SK-N-SH (cell line): Measurements from ENCODE around the gene FRYL. TPM values are rescaled to one million over a fixed set of nuclear protein-coding genes. Genes with fewer than 3 reads are reported as not detected.
A peak's percentile ranks its signal among the peaks of the same experiment; 100 is the strongest.

Source experiments
- CTCF ChIA-PET: fragments of 300-600, 350-600 bp; formaldehyde crosslinking; extraction: SDS; loops from one replicate; lab custom pipeline; 2021; lab: Yijun Ruan, JAX
- POLR2A ChIA-PET: fragments of 350-600 bp; sonication (Branson Sonifier 250); formaldehyde crosslinking; extraction: SDS; loops from one replicate; lab custom pipeline; 2020; ENCODE audit warnings: antibody characterized with exemption, inconsistent platforms; lab: Yijun Ruan, JAX
- DNase-seq: peaks from one replicate; pipeline ENCODE4 v3.0.0; 2012
- H2AFZ ChIP-seq: fragments of 200-600 bp; sonication (generic); 2 replicates; pipeline ENCODE4 v1.8.1; 2016; ENCODE audit warnings: antibody characterized with exemption, mild to moderate bottlenecking, low read depth
- H3F3A ChIP-seq: fragments of 200-600 bp; sonication (generic); replicated peaks from 2 replicates; pipeline ENCODE3; 2016; ENCODE audit warnings: antibody characterized with exemption, mild to moderate bottlenecking; ENCODE audit not compliant: insufficient read depth
- H3K27ac ChIP-seq, 2 experiments: fragments of 200-500 bp in 1 of 2; fragments of 200-600 bp in 1 of 2; sonication (Bioruptor generic) in 1 of 2; sonication (generic), shearing (Covaris generic) in 1 of 2; 2 replicates each; pipeline versions ENCODE4 v1.5.1 to v1.6.1; 2014 to 2016; ENCODE audit warnings: low read depth in 2 of 2, inconsistent platforms in 1 of 2, low read length in 1 of 2, mild to moderate bottlenecking in 1 of 2, mixed read lengths in 1 of 2
- H3K27me3 ChIP-seq: fragments of 200-600 bp; sonication (generic), shearing (Covaris generic); 2 replicates; pipeline ENCODE4 v1.6.1; 2016; ENCODE audit warnings: mixed run types; ENCODE audit not compliant: insufficient read depth
- H3K36me3 ChIP-seq, 2 experiments: fragments of 200-500 bp in 1 of 2; fragments of 200-600 bp in 1 of 2; sonication (Bioruptor generic) in 1 of 2; sonication (generic) in 1 of 2; replicated peaks in 1 of 2; 2 replicates each; pipeline versions ENCODE3 to v1.5.1; 2014 to 2016; ENCODE audit warnings: low read length in 1 of 2, mild to moderate bottlenecking in 1 of 2; ENCODE audit not compliant: insufficient read depth in 2 of 2, control insufficient read depth in 1 of 2
- H3K4me1 ChIP-seq, 2 experiments: fragments of 200-500 bp in 1 of 2; fragments of 200-600 bp in 1 of 2; sonication (Bioruptor generic) in 1 of 2; sonication (generic), shearing (Covaris generic) in 1 of 2; 2 replicates each; pipeline versions ENCODE4 v1.5.1 to v1.6.1; 2014 to 2016; ENCODE audit warnings: low read depth in 1 of 2, low read length in 1 of 2, mixed run types in 1 of 2; ENCODE audit not compliant: insufficient read depth in 2 of 2, control insufficient read depth in 1 of 2
- H3K4me2 ChIP-seq: fragments of 200-600 bp; sonication (generic), shearing (Covaris generic); 2 replicates; pipeline ENCODE4 v1.6.1; 2017; ENCODE audit warnings: mixed run types
- H3K4me3 ChIP-seq, 2 experiments: fragments of 200-500 bp in 1 of 2; fragments of 200-600 bp in 1 of 2; sonication (Bioruptor generic) in 1 of 2; sonication (generic), shearing (Covaris generic) in 1 of 2; 2 replicates each; pipeline versions ENCODE4 v1.5.1 to v1.8.1; 2014 to 2016; ENCODE audit warnings: low read depth in 2 of 2, inconsistent platforms in 1 of 2, low read length in 1 of 2, mild to moderate bottlenecking in 1 of 2, mixed read lengths in 1 of 2, moderate library complexity in 1 of 2
- H3K79me2 ChIP-seq: fragments of 200-600 bp; sonication (generic); 2 replicates; pipeline ENCODE4 v1.8.1; 2017; ENCODE audit warnings: mild to moderate bottlenecking; ENCODE audit not compliant: insufficient read depth
- H3K9ac ChIP-seq: fragments of 200-600 bp; sonication (generic); 2 replicates; pipeline ENCODE4 v1.6.1; 2017; ENCODE audit warnings: mixed run types
- H3K9me2 ChIP-seq: fragments of 200-600 bp; sonication (generic); 2 replicates; pipeline ENCODE4 v1.6.1; 2017; ENCODE audit warnings: mixed run types
- H3K9me3 ChIP-seq: fragments of 200-600 bp; sonication (generic); 2 replicates; pipeline ENCODE4 v1.6.1; 2017; ENCODE audit warnings: mixed run types, mild to moderate bottlenecking, moderate library complexity
- H4K20me1 ChIP-seq: fragments of 200-600 bp; sonication (generic); 2 replicates; pipeline ENCODE4 v1.6.1; 2017; ENCODE audit warnings: mild to moderate bottlenecking, mixed run types; ENCODE audit not compliant: insufficient read depth
- CHD2 ChIP-seq: fragments of 150-350 bp; IDR thresholded peaks from 2 replicates; pipeline ENCODE4 v1.6.1; 2018; ENCODE audit warnings: low read length; ENCODE audit not compliant: partially characterized antibody
- CTCF ChIP-seq: fragments of 200-600 bp; sonication (generic); IDR thresholded peaks from 2 replicates; pipeline ENCODE4 v1.6.1; 2017; ENCODE audit warnings: antibody characterized with exemption, mild to moderate bottlenecking, moderate library complexity
- ELF1 ChIP-seq: IDR thresholded peaks from 2 replicates; pipeline ENCODE4 v1.4.0; 2012
- EP300 ChIP-seq, 2 experiments: IDR thresholded peaks; 2 replicates each; pipeline versions ENCODE4 v1.4.0 to v1.6.1; 2012; ENCODE audit warnings: borderline replicate concordance in 1 of 2, low read depth in 1 of 2, low read length in 1 of 2
- EZH2phosphoT487 ChIP-seq: fragments of 200-600 bp; sonication (generic); IDR thresholded peaks from 2 replicates; pipeline ENCODE4 v1.6.1; 2017; ENCODE audit warnings: low read depth, mixed run types, mild to moderate bottlenecking, antibody characterized with exemption, moderate library complexity, borderline replicate concordance
- FOXJ3 ChIP-seq: sonication (generic); formaldehyde crosslinking; IDR thresholded peaks from 2 replicates; pipeline ENCODE4 v1.5.1; 2020; ENCODE audit warnings: mild to moderate bottlenecking, missing genetic modification reagents
- GABPA ChIP-seq: IDR thresholded peaks from 2 replicates; pipeline ENCODE4 v1.4.0; 2012; ENCODE audit warnings: low read depth, mild to moderate bottlenecking
- GATA2 ChIP-seq: sonication (generic); formaldehyde crosslinking; IDR thresholded peaks from 2 replicates; pipeline ENCODE4 v1.5.0; 2020; ENCODE audit warnings: mild to moderate bottlenecking, missing genetic modification reagents
- JUND ChIP-seq: IDR thresholded peaks from 2 replicates; pipeline ENCODE4 v1.4.0; 2012
- MAX ChIP-seq: IDR thresholded peaks from 2 replicates; pipeline ENCODE4 v1.4.0; 2012; ENCODE audit warnings: low read depth
- MEF2A ChIP-seq: IDR thresholded peaks from 2 replicates; pipeline ENCODE4 v1.4.0; 2012; ENCODE audit warnings: low read depth, borderline replicate concordance
- MXI1 ChIP-seq: IDR thresholded peaks from 2 replicates; pipeline ENCODE4 v1.6.1; 2012; ENCODE audit warnings: mild to moderate bottlenecking, low read depth, low read length, improper control_type of control experiment
- NFIC ChIP-seq: IDR thresholded peaks from 2 replicates; pipeline ENCODE4 v1.4.0; 2012; ENCODE audit warnings: borderline replicate concordance
- NRF1 ChIP-seq: IDR thresholded peaks from 2 replicates; pipeline ENCODE4 v1.6.1; 2012; ENCODE audit warnings: low read depth, mild to moderate bottlenecking, low read length
- PBX3 ChIP-seq: IDR thresholded peaks from 2 replicates; pipeline ENCODE4; 2012
- POLR2AphosphoS5 ChIP-seq: IDR thresholded peaks from 2 replicates; pipeline ENCODE4 v1.6.1; 2012; ENCODE audit warnings: low read depth, low read length
- RAD21 ChIP-seq: IDR thresholded peaks from 2 replicates; pipeline ENCODE4 v1.6.1; 2012; ENCODE audit warnings: mild to moderate bottlenecking, low read length
- RCOR1 ChIP-seq: fragments of 150-350 bp; IDR thresholded peaks from 2 replicates; pipeline ENCODE4 v1.6.1; 2017; ENCODE audit warnings: antibody characterized with exemption, low read length
- REST ChIP-seq: IDR thresholded peaks from 2 replicates; pipeline ENCODE4 v1.6.1; 2012; ENCODE audit warnings: mild to moderate bottlenecking, low read depth, low read length, moderate library complexity
- RXRA ChIP-seq: IDR thresholded peaks from 2 replicates; pipeline ENCODE4 v1.4.0; 2012; ENCODE audit warnings: low read depth, mild to moderate bottlenecking, borderline replicate concordance
- SIN3A ChIP-seq: IDR thresholded peaks from 2 replicates; pipeline ENCODE4 v1.6.1; 2012; ENCODE audit warnings: low read depth, mild to moderate bottlenecking, low read length, moderate library complexity, borderline replicate concordance
- SMC3 ChIP-seq: IDR thresholded peaks from 2 replicates; pipeline ENCODE4 v1.6.1; 2012; ENCODE audit warnings: low read depth, low read length, improper control_type of control experiment
- TAF1 ChIP-seq: IDR thresholded peaks from 2 replicates; pipeline ENCODE4 v1.6.1; 2012; ENCODE audit warnings: low read depth, mild to moderate bottlenecking, low read length, moderate library complexity, borderline replicate concordance
- TCF12 ChIP-seq: IDR thresholded peaks from 2 replicates; pipeline ENCODE4 v1.4.0; 2012
- USF2 ChIP-seq: fragments of 150-350 bp; IDR thresholded peaks from 2 replicates; pipeline ENCODE4 v1.6.1; 2017; ENCODE audit warnings: antibody characterized with exemption, low read length, low read depth, borderline replicate concordance
- YY1 ChIP-seq: IDR thresholded peaks from 2 replicates; pipeline ENCODE4 v1.4.0; 2012; ENCODE audit warnings: low read depth, mild to moderate bottlenecking
- ZBTB33 ChIP-seq: IDR thresholded peaks from 2 replicates; pipeline ENCODE4 v1.4.0; 2012; ENCODE audit warnings: low read depth, borderline replicate concordance
- WGBS: methylation state at CpG from one replicate; pipeline ENCODE4 v1.1.6; 2017; ENCODE audit warnings: low lambda C conversion rate; 5-methylcytosine and 5-hydroxymethylcytosine counted together
- polyA plus RNA-seq, 3 experiments: library from polyadenylated mRNA; depleted of rRNA; stranded (reverse); fragments of >200 nt; gene quantifications; 2 replicates each; pipeline ENCODE4 v1.2.3, GENCODE V29; 2012

FRYL gene
- polyA plus RNA-seq, 1 of the 3 experiments (the other 2 are of a cell fraction): 8.2 TPM

GRCh38 chr4:48556268-48556667 lies 223.8 kb downstream of the FRYL start:
- H3K27ac ChIP-seq: no peak overlapping the region
- H4K20me1 ChIP-seq: no peaks in the 10 kb centered on the region
- H3K4me1 ChIP-seq: peaks cover 0 to 14% of the 10 kb centered on the region in 2 experiments; a peak in 1 of 4 replicates
- no peak overlapping the region for H3K4me3 ChIP-seq
- H3K79me2 ChIP-seq: no peaks in the 10 kb centered on the region
- DNase-seq: peak; percentile 34
- 77% methylated on average over 2 of the region's 2 CpGs for WGBS
- no peak overlapping the region for H3K4me2 ChIP-seq
- H3K27me3 ChIP-seq: no peaks in the 10 kb centered on the region
- ChIA-PET POLR2A (no interaction called here), CTCF (interaction anchor here (1.3 to 1.4 kb wide), 2 partner anchors 292 to 447 kb away, joined by 3 read pairs; no protein-coding TSS in a partner anchor)
- no peak overlapping the region for H3K9ac ChIP-seq
- no peak overlapping the region for H2AFZ ChIP-seq
- H3K9me2 ChIP-seq: no peaks in the 10 kb centered on the region
- H3F3A ChIP-seq: peaks cover 10% of the 10 kb centered on the region
- H3K36me3 ChIP-seq: peaks cover 42 to 65% of the 10 kb centered on the region in 2 experiments
- no peaks in the 10 kb centered on the region for H3K9me3 ChIP-seq
- TF ChIP-seq EZH2phosphoT487 (no peak), MXI1 (no peak), EP300 (IDR thresholded peaks at IDR 0.05; ENCODE audit: borderline replicate concordance in 1 of 2, low read depth in 1 of 2, low read length in 1 of 2) (peak in 1 of 2 experiments; percentile 6; a peak in 1 of 4 replicates), REST (no peak), RCOR1 (peak; percentile 73), ELF1 (no peak), NRF1 (no peak), TCF12 (no peak), RAD21 (no peak), SMC3 (no peak), NFIC (no peak), CHD2 (peak; percentile 22), FOXJ3 (CRISPR knock-in tag) (no peak), ZBTB33 (no peak), RXRA (no peak), GABPA (no peak), CTCF (no peak), USF2 (no peak), MAX (no peak), POLR2AphosphoS5 (no peak), YY1 (no peak), PBX3 (no peak), GATA2 (CRISPR knock-in tag) (peak; percentile 82), SIN3A (no peak), TAF1 (no peak), MEF2A (no peak), JUND (no peak)
